T follicular helper cell (primary cell): ENCODE results near the gene TLE4.
"Not testable (repeated sequence)": the region's sequence is repeated elsewhere in the genome, so short reads cannot be mapped to it uniquely, and the experiment has no call there.

Experiments used
- DNase-seq: peaks from one replicate; pipeline ENCODE4 v3.0.0-alpha.2; 2020; ENCODE audit warnings: low read depth

Gene TLE4

GRCh38 chr9:79735023-79735779 is 163.4 kb downstream of the TLE4 start:
- DNase-seq = no peak

GRCh38 chr9:79736051-79736450 is 164.3 kb downstream of the TLE4 start:
- no peak for DNase-seq

- no peak for DNase-seq
These were observed 169.6 kb downstream of the TLE4 start for GRCh38 chr9:79741381-79741780.

- DNase-seq = no peak
These were observed 170.5 kb downstream of the TLE4 start for GRCh38 chr9:79742110-79742721.

- DNase-seq = no peak
These were observed 172.8 kb downstream of the TLE4 start for GRCh38 chr9:79744521-79744920.

GRCh38 chr9:79745752-79746336 is 174.1 kb downstream of the TLE4 start:
- DNase-seq = no peak

- not testable (repeated sequence) for DNase-seq
These were observed 180.2 kb downstream of the TLE4 start for GRCh38 chr9:79751895-79752466.

- DNase-seq = no peak
These were observed 184.6 kb downstream of the TLE4 start for GRCh38 chr9:79756414-79756813.

GRCh38 chr9:79757074-79757473 is 185.3 kb downstream of the TLE4 start:
- no peak for DNase-seq

- DNase-seq = no peak
These were observed 186.3 kb downstream of the TLE4 start for GRCh38 chr9:79757881-79758669.

- DNase-seq = no peak
These were observed 187.7 kb downstream of the TLE4 start for GRCh38 chr9:79759460-79759859.

GRCh38 chr9:79762070-79762469 is 190.3 kb downstream of the TLE4 start:
- no peak for DNase-seq

- no peak for DNase-seq
These were observed 192.0 kb downstream of the TLE4 start for GRCh38 chr9:79763671-79764285.

GRCh38 chr9:79764374-79764773 is 192.6 kb downstream of the TLE4 start:
- DNase-seq = no peak

GRCh38 chr9:79765466-79765865 is 193.7 kb downstream of the TLE4 start:
- DNase-seq = no peak

GRCh38 chr9:79766091-79766490 is 194.3 kb downstream of the TLE4 start:
- no peak for DNase-seq

GRCh38 chr9:79768194-79768593 is 196.4 kb downstream of the TLE4 start:
- no peak for DNase-seq

GRCh38 chr9:79769476-79770275 is 197.9 kb downstream of the TLE4 start:
- DNase-seq = no peak

- DNase-seq = no peak
These were observed 202.6 kb downstream of the TLE4 start for GRCh38 chr9:79774356-79774755.
